CD4-positive, alpha-beta T cell treated with Interleukin-1 beta for 1 hour (primary cell): Measurements from ENCODE around the gene ABCA13.
"Not testable (repeated sequence)": the region's sequence is repeated elsewhere in the genome, so short reads cannot be mapped to it uniquely, and the experiment has no call there.

Experiments
- DNase-seq, 2 donors: peaks; one replicate each; pipeline ENCODE4 v3.0.0-alpha.2; 2020 to 2022

The ABCA13 gene

GRCh38 chr7:48171202-48171601 lies at the start of gene ABCA13:
Gene ABCA13 (plus strand): TSS chr7:48171458. CDS start chr7:48171484, 26 bp downstream.
- DNase-seq = no peak

- DNase-seq = no peak
Measured at GRCh38 chr7:48126037-48126436, 45.2 kb upstream of the ABCA13 start.

- no peak for DNase-seq
Measured at GRCh38 chr7:48130658-48131108, 40.6 kb upstream of the ABCA13 start.

GRCh38 chr7:48132792-48133191 lies 38.5 kb upstream of the ABCA13 start:
- no peak for DNase-seq

- no peak for DNase-seq
Measured at GRCh38 chr7:48139459-48139858, 31.8 kb upstream of the ABCA13 start.

- no peak for DNase-seq
Measured at GRCh38 chr7:48140001-48140681, 31.1 kb upstream of the ABCA13 start.

GRCh38 chr7:48141521-48141920 lies 29.7 kb upstream of the ABCA13 start:
- no peak for DNase-seq

GRCh38 chr7:48144291-48144768 lies 26.9 kb upstream of the ABCA13 start:
- no peak for DNase-seq

GRCh38 chr7:48147078-48147591 lies 24.1 kb upstream of the ABCA13 start:
- no peak for DNase-seq

- DNase-seq = not testable (repeated sequence)
Measured at GRCh38 chr7:48147690-48148089, 23.6 kb upstream of the ABCA13 start.

GRCh38 chr7:48148311-48148710 lies 22.9 kb upstream of the ABCA13 start:
- DNase-seq = no peak

GRCh38 chr7:48149058-48149457 lies 22.2 kb upstream of the ABCA13 start:
- no peak for DNase-seq

GRCh38 chr7:48150086-48150485 lies 21.2 kb upstream of the ABCA13 start:
- DNase-seq = no peak

- DNase-seq = peak in 1 of 2 donors; percentile 38
Measured at GRCh38 chr7:48154792-48155413, 16.4 kb upstream of the ABCA13 start.

- no peak for DNase-seq
Measured at GRCh38 chr7:48158404-48158803, 12.9 kb upstream of the ABCA13 start.

GRCh38 chr7:48161407-48162125 lies 9.7 kb upstream of the ABCA13 start:
- no peak for DNase-seq

GRCh38 chr7:48165157-48165556 lies 6.1 kb upstream of the ABCA13 start:
- no peak for DNase-seq

GRCh38 chr7:48168159-48168558 lies 3.1 kb upstream of the ABCA13 start:
- DNase-seq = no peak

GRCh38 chr7:48170506-48170905 lies 752 bp upstream of the ABCA13 start:
- DNase-seq = no peak

- no peak for DNase-seq
Measured at GRCh38 chr7:48173313-48173712, 2.1 kb downstream of the ABCA13 start.

- DNase-seq = no peak
Measured at GRCh38 chr7:48173756-48174382, 2.6 kb downstream of the ABCA13 start.

- DNase-seq = no peak
Measured at GRCh38 chr7:48175019-48175418, 3.8 kb downstream of the ABCA13 start.

GRCh38 chr7:48176356-48176893 lies 5.2 kb downstream of the ABCA13 start:
- no peak for DNase-seq
